ENCODE data around the gene CPT1B. TPM values are rescaled to one million over a fixed set of nuclear protein-coding genes. Genes with fewer than 3 reads are reported as not detected.

The CPT1B gene
- polyA plus RNA-seq, 1 donor from 2014 or later, result 72.4 TPM

- H3F3A ChIP-seq (ENCODE audit: insufficient read depth, low read length, poor library complexity, severe bottlenecking), result no peaks in the 10 kb centered on the region
- peaks cover 9% of the 10 kb centered on the region for H3K79me2 ChIP-seq (replicated peaks; ENCODE audit: insufficient read depth, low read length)
- no peaks in the 10 kb centered on the region for H3K36me3 ChIP-seq (ENCODE audit: insufficient read depth, low read length)
- peak within 1 kb of the TSS; percentile 94 for H2AFZ ChIP-seq (ENCODE audit: low read depth, low read length)
- H3K9me3 ChIP-seq (ENCODE audit: low read length), result no peaks in the 10 kb centered on the region
- H3K4me2 ChIP-seq (ENCODE audit: low read length), result peak within 1 kb of the TSS; percentile 84
- no peaks in the 10 kb centered on the region for H4K20me1 ChIP-seq (ENCODE audit: insufficient read depth)
- H3K27me3 ChIP-seq (ENCODE audit: insufficient read depth, low read depth, low read length), result no peaks in the 10 kb centered on the region
- no peaks in the 10 kb centered on the region for H3K9me2 ChIP-seq (ENCODE audit: insufficient read depth, low read length)
- H3K9ac ChIP-seq (ENCODE audit: low read length), result peak within 1 kb of the TSS; percentile 97
- TF ChIP-seq RAD21 (conservative IDR thresholded peaks at IDR 0.05), result no peak
- TF ChIP-seq SMC3 (conservative IDR thresholded peaks at IDR 0.05; ENCODE audit: poor library complexity), result no peak
- no peak for TF ChIP-seq EZH2 (IDR thresholded peaks at IDR 0.05; ENCODE audit: borderline replicate concordance, insufficient read depth, low read length, poor library complexity, severe bottlenecking)
- TF ChIP-seq CTCF (IDR thresholded peaks at IDR 0.05; ENCODE audit: poor library complexity, severe bottlenecking), result no peak
- peak; percentile 59 for TF ChIP-seq TAF1 (IDR thresholded peaks at IDR 0.05; ENCODE audit: low read depth)
- TF ChIP-seq POLR2AphosphoS5 (IDR thresholded peaks at IDR 0.05), result peak; percentile 78
- TF ChIP-seq EP300 (conservative IDR thresholded peaks at IDR 0.05; ENCODE audit: poor library complexity, severe bottlenecking), result peak; percentile 10
- peak; percentile 49 for TF ChIP-seq REST (IDR thresholded peaks at IDR 0.05; ENCODE audit: borderline replicate concordance)
- TF ChIP-seq MXI1 (conservative IDR thresholded peaks at IDR 0.05; ENCODE audit: poor library complexity, severe bottlenecking), result peak; percentile 78
- peak within 1 kb of the TSS; percentile 93 for H3K27ac ChIP-seq (ENCODE audit: low read length)
- H3K4me3 ChIP-seq (ENCODE audit: low read length), result peak within 1 kb of the TSS; percentile 96
Measured at GRCh38 chr22:50582493-50583293, 4.5 kb upstream of the CPT1B start, which contains the start of gene CHKB. CHKB (minus strand) TSS chr22:50582849; CDS start chr22:50582781, 68 bp downstream.

GRCh38 chr22:50581950-50582492 is 3.8 kb upstream of the CPT1B start:
- peak overlapping the region; percentile 80 for H3K4me2 ChIP-seq (ENCODE audit: low read length)
- H3K4me3 ChIP-seq (ENCODE audit: low read length), result peak overlapping the region; percentile 96
- H3K27ac ChIP-seq (ENCODE audit: low read length), result peak overlapping the region; percentile 93
- no peak for TF ChIP-seq REST (IDR thresholded peaks at IDR 0.05; ENCODE audit: borderline replicate concordance)
- TF ChIP-seq POLR2AphosphoS5 (IDR thresholded peaks at IDR 0.05), result peak; percentile 14
- TF ChIP-seq EP300 (conservative IDR thresholded peaks at IDR 0.05; ENCODE audit: poor library complexity, severe bottlenecking), result no peak
- no peaks in the 10 kb centered on the region for H3K9me2 ChIP-seq (ENCODE audit: insufficient read depth, low read length)
- no peaks in the 10 kb centered on the region for H3K36me3 ChIP-seq (ENCODE audit: insufficient read depth, low read length)
- H4K20me1 ChIP-seq (ENCODE audit: insufficient read depth), result no peaks in the 10 kb centered on the region
- peak overlapping the region; percentile 94 for H2AFZ ChIP-seq (ENCODE audit: low read depth, low read length)
- no peaks in the 10 kb centered on the region for H3K9me3 ChIP-seq (ENCODE audit: low read length)
- peak overlapping the region; percentile 97 for H3K9ac ChIP-seq (ENCODE audit: low read length)
- no peaks in the 10 kb centered on the region for H3K27me3 ChIP-seq (ENCODE audit: insufficient read depth, low read depth, low read length)
- H3K79me2 ChIP-seq (replicated peaks; ENCODE audit: insufficient read depth, low read length), result peaks cover 9% of the 10 kb centered on the region
- no peaks in the 10 kb centered on the region for H3F3A ChIP-seq (ENCODE audit: insufficient read depth, low read length, poor library complexity, severe bottlenecking)

Data from neural cell (in vitro differentiated cells).